Kidney (tissue), 14 donors: Measurements from ENCODE around the gene PLD2. TPM values are rescaled to one million over a fixed set of nuclear protein-coding genes. Genes with fewer than 3 reads are reported as not detected.
"Not testable (repeated sequence)": the region's sequence is repeated elsewhere in the genome, so short reads cannot be mapped to it uniquely, and the experiment has no call there.

Experiments
- DNase-seq, 5 donors: peaks; one replicate each; pipeline ENCODE4 v3.0.0-alpha.2; 2013 to 2020
- FAIRE-seq: peaks from 2 replicates; lab custom pipeline; 2012; peaks lifted over from hg19 to GRCh38; lab: Jason Lieb, UNC
- H3K27ac ChIP-seq, 2 donors: one replicate each; pipeline ENCODE4 v1.7.0; 2013; ENCODE audit warnings: low read depth in 2 of 2, low read length in 2 of 2, inconsistent platforms in 1 of 2
- H3K27me3 ChIP-seq: one replicate; pipeline ENCODE4 v1.7.1; 2013; ENCODE audit warnings: low read length, inconsistent platforms; ENCODE audit not compliant: control insufficient read depth, insufficient read depth
- H3K36me3 ChIP-seq, 3 donors: one replicate each; pipeline versions ENCODE4 v1.7.0 to v1.7.1; 2013; ENCODE audit warnings: low read length in 3 of 3, control low read depth in 1 of 3, inconsistent platforms in 1 of 3; ENCODE audit not compliant: insufficient read depth in 3 of 3, control insufficient read depth in 2 of 3
- H3K4me1 ChIP-seq, 3 donors: one replicate each; pipeline versions ENCODE4 v1.7.0 to v1.7.1; 2013; ENCODE audit warnings: low read length in 3 of 3, inconsistent platforms in 1 of 3, low read depth in 1 of 3; ENCODE audit not compliant: control insufficient read depth in 2 of 3, insufficient read depth in 2 of 3
- H3K4me3 ChIP-seq, 3 donors: one replicate each; pipeline versions ENCODE4 v1.7.0 to v1.8.1; 2013; ENCODE audit warnings: low read length in 3 of 3, control low read depth in 1 of 3, inconsistent platforms in 1 of 3
- H3K9ac ChIP-seq, 3 donors: one replicate each; pipeline versions ENCODE4 v1.7.0 to v1.7.1; 2013; ENCODE audit warnings: low read length in 3 of 3, control low read depth in 1 of 3, inconsistent platforms in 1 of 3
- H3K9me3 ChIP-seq, 3 donors: one replicate each; pipeline versions ENCODE4 v1.7.0 to v1.7.1; 2013; ENCODE audit warnings: low read length in 3 of 3, control low read depth in 1 of 3, inconsistent platforms in 1 of 3; ENCODE audit not compliant: control insufficient read depth in 2 of 3, insufficient read depth in 1 of 3
- intact Hi-C: fragments of 100-400 bp; cut with DNase I; formaldehyde crosslinking; loops from one replicate; pipeline ENCODE4 v1.11.1; 2022
- polyA plus RNA-seq: library from polyadenylated mRNA; stranded (reverse); fragments of 350-450 nt; fragmentation: Illumina TruSeq; extraction: RNeasy Lipid Tissue Mini Kit (QIAGEN cat#74804); gene quantifications from one replicate; pipeline ENCODE4 v1.2.3, GENCODE V29; 2014; ENCODE audit warnings: low read depth, low replicate concordance; ENCODE audit not compliant: insufficient read depth
- total RNA-seq: library from RNA; stranded (reverse); fragmentation: NEBNext Ultra II Directional; extraction: Animal tissue kit (Norgen Biotek cat#: 25700); gene quantifications from one replicate; pipeline ENCODE4 v1.2.1, GENCODE V29; 2021
- TF ChIP-seq, protein P1 (sequence below): IDR thresholded peaks from 3 replicates; pipeline ENCODE4 v1.5.1; 2012; ENCODE audit warnings: mild to moderate bottlenecking, moderate library complexity, borderline replicate concordance; ENCODE audit not compliant: insufficient read depth; ENCODE audit errors: extremely low read depth
- donor health status: control.
- donor health status: control.
- donor health status: control.
- donor health status: control.
- donor health status: control.
- donor health status: DM: yes; HTN: yes; CAD: no.
- donor health status: Normal renal cell carcinoma (clear cell type).

PLD2 gene
- total and polyA plus RNA-seq, 2 donors from 2014 or later, result 9.2 to 45.4 TPM

- no peak for DNase-seq
- intact Hi-C loops, result no loop called here
- no peaks in the 10 kb centered on the region for H3K9me3 ChIP-seq
- H3K4me1 ChIP-seq, result no peaks in the 10 kb centered on the region
- H3K27me3 ChIP-seq, result no peaks in the 10 kb centered on the region
- TF ChIP-seq, protein P1, sequence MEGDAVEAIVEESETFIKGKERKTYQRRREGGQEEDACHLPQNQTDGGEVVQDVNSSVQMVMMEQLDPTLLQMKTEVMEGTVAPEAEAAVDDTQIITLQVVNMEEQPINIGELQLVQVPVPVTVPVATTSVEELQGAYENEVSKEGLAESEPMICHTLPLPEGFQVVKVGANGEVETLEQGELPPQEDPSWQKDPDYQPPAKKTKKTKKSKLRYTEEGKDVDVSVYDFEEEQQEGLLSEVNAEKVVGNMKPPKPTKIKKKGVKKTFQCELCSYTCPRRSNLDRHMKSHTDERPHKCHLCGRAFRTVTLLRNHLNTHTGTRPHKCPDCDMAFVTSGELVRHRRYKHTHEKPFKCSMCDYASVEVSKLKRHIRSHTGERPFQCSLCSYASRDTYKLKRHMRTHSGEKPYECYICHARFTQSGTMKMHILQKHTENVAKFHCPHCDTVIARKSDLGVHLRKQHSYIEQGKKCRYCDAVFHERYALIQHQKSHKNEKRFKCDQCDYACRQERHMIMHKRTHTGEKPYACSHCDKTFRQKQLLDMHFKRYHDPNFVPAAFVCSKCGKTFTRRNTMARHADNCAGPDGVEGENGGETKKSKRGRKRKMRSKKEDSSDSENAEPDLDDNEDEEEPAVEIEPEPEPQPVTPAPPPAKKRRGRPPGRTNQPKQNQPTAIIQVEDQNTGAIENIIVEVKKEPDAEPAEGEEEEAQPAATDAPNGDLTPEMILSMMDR, result no peak
- no peaks in the 10 kb centered on the region for H3K36me3 ChIP-seq
- no peak overlapping the region for H3K9ac ChIP-seq
- H3K27ac ChIP-seq, result no peak overlapping the region
- no peak for FAIRE-seq
- H3K4me3 ChIP-seq, result no peak overlapping the region
These were observed 16.6 kb downstream of the PLD2 start for GRCh38 chr17:4823373-4824089.

DNA sequence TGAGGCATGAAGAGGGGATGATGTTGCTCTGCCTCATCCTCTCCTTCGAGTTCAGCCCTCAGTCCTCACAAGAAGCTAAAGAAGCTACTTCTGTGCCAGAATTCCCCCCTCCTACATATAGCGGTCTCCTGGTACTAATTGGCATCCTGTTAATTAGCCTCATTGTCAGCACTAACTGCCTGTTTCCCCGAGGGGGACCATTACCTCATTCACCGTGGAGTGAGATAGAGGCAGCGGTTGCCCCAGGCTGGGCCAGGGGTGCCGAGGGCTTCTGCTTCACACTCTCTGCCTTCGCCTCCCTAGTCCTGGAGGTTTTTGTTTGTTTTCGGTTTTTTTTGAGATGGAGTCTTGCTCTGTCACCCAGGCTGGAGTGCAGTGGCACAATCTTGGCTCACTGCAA is 20.4 kb downstream of the PLD2 start:
- H3K4me1 ChIP-seq, result no peaks in the 10 kb centered on the region
- TF ChIP-seq, protein P1, result no peak
- no peak overlapping the region for H3K9ac ChIP-seq
- H3K36me3 ChIP-seq, result no peaks in the 10 kb centered on the region
- no peak overlapping the region for H3K4me3 ChIP-seq
- H3K27me3 ChIP-seq, result no peaks in the 10 kb centered on the region
- H3K9me3 ChIP-seq, result no peaks in the 10 kb centered on the region
- DNase-seq, result no peak
- H3K27ac ChIP-seq, result no peak overlapping the region
- intact Hi-C loops, result no loop called here
- no peak for FAIRE-seq

DNA sequence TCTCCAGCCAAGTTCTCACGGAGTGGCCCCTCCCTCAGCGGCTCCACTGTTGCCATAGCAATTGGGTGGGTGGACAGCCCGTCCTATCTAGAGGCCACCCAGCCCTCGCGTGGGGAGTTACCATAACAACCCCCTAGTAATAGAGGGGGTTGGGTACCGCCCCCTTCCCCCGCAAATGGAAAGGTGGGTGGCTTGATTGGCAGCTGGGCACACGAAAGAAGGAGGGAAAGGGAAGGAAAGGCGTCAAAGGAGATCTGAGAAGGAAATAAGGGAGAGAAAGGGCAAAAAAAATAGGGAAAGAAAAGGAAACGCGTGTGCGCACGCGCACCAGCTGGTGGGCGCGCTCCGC is 25.9 kb downstream of the PLD2 start:
- peak overlapping the region; percentile 77 to 92 for H3K27ac ChIP-seq
- H3K9me3 ChIP-seq, intact Hi-C loops, H3K27me3 ChIP-seq, FAIRE-seq, H3K36me3 ChIP-seq, DNase-seq: not testable (repeated sequence)
- peaks cover 0 to 21% (median 3%) of the 10 kb centered on the region in 3 donors for H3K4me1 ChIP-seq
- peak overlapping the region; percentile 63 to 75 (median 68) for H3K4me3 ChIP-seq
- H3K9ac ChIP-seq, result peak overlapping the region in 2 of 3 donors; percentile 38 to 55

DNA sequence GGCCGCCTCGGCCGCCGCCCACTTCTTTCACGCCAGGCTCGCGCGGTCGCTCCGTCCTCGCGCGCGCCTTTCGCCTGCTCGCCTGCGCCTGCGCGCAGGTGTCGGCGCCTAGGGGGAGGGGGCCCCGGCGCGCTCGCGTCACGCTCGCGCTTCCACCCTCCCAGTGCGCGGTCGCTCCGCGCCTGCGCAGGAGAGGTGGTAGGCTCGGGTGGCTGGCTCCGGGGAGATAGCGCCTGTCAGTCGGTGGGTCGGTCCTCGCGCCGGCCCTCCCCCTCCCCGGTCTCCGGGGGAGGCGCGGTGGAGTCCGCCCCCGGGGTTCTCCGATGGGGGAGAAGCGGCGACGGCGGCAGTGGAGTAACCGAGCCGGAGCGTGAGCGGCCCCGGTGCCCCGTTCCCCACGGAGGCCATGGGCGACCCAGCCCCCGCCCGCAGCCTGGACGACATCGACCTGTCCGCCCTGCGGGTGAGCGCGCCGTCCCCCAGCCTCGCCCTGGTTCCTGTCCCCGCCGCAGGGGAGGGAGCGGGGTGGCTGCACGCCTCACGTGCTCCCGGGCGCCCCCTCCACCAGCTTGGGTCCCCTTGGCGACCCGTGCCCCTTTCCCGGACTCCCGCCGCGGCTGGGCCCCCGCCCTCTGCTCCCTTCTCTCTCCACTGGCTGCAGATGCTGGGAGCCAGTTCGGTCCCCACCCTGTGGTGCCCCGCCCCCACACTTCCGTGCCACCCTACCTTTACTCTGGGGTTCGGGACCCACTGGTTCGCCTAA is 26.4 kb downstream of the PLD2 start, which contains the start of gene MINK1:
Gene MINK1, plus strand, starts transcription at position 163 of the 763 bp plus-strand sequence. Its CDS starts 244 bp downstream, at position 407.
- Histone ChIP-seq H3K36me3 (no peaks in the 10 kb centered on the region), H3K27me3 (no peaks in the 10 kb centered on the region), H3K27ac (peak within 1 kb of the TSS; percentile 86 to 92), H3K9me3 (no peaks in the 10 kb centered on the region), H3K4me1 (peaks cover 0 to 27% (median 3%) of the 10 kb centered on the region in 3 donors), H3K4me3 (peak within 1 kb of the TSS; percentile 63 to 89 (median 84)), H3K9ac (peak within 1 kb of the TSS; percentile 37 to 81 (median 63))
- intact Hi-C loops, result no loop called here
- TF ChIP-seq, protein P1, result no peak
- DNase-seq (peak; percentile 92 to 98 (median 96)), FAIRE-seq (no peak)
